ENCODE data around the gene RAB6B. TPM values are rescaled to one million over a fixed set of nuclear protein-coding genes. Genes with fewer than 3 reads are reported as not detected.

RAB6B gene
- total and polyA plus RNA-seq, 7 experiments from 2014 or later, result 0.14 to 1.2 (median 0.22) TPM; not detected in 3

DNA sequence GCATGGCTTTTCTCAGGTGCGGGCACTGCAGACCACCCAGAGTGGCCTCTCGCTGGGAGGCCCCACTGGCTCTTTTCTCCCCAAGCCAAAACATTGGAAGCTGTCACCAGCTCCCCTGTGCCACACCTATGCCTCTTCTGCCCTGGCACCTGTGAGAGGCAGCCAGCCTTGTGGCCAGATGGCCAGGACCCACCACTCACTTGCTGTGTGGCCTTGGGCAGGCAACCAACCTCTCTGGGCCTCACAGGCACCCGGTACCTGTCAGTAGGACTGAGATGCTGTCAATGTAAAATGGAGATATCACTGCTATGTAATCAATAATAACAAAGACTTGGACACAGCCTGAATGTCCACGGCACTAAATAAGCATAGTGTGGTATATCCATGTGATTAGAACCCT is 53.5 kb downstream of the RAB6B start:
- ChIA-PET CTCF (no interaction called here), POLR2A (no interaction called here)
- ATAC-seq (no peak), DNase-seq (no peak)
- Mint-ChIP-seq H3K27ac (no peak overlapping the region), H3K27me3 (peaks cover 0 to 5% (median under 1%) of the 10 kb centered on the region in 5 donors), H3K36me3 (no peaks in the 10 kb centered on the region), H3K4me1 (no peaks in the 10 kb centered on the region), H3K4me3 (no peak overlapping the region), H3K9me3 (no peaks in the 10 kb centered on the region)
- H3K9me3 ChIP-seq (ENCODE audit: control insufficient read depth in 2 of 3, low read length in 3 of 3), result no peaks in the 10 kb centered on the region
- no peaks in the 10 kb centered on the region for H3K36me3 ChIP-seq (ENCODE audit: control insufficient read depth in 2 of 3, insufficient read depth in 3 of 3, low read length in 3 of 3)
- no peak overlapping the region for H3K4me3 ChIP-seq (ENCODE audit: low read length)
- intact Hi-C loops (cut with micrococcal nuclease), result no loop called here
- no peaks in the 10 kb centered on the region for H3K4me1 ChIP-seq (ENCODE audit: control insufficient read depth in 2 of 2, insufficient read depth in 2 of 2, low read length in 2 of 2)
- H3K27ac ChIP-seq (ENCODE audit: low read depth, low read length), result no peak overlapping the region
- H3K27me3 ChIP-seq (ENCODE audit: control insufficient read depth in 2 of 2, insufficient read depth in 2 of 2, low read length in 2 of 2), result no peaks in the 10 kb centered on the region

DNA sequence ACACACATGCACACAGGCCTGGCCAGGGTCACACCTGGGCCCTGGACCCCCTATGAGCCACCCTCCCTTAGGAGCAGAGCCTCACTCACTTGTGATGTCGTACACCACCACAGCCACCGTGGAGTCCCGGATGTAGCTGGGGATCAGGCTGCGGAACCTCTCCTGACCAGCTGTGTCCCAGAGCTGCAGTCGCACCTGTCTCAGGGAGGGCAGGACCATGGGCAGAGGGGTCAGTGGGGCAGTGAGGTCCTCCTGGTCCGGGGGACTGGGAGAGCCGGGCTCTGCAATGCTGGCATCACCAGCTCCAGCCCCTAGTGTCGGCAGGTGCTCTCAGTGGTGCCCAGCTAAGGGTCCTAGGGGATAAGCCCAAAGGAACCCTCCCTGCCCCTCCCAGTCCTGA is 54.5 kb downstream of the RAB6B start:
- Histone ChIP-seq H3K4me1 (ENCODE audit: control insufficient read depth in 2 of 2, insufficient read depth in 2 of 2, low read length in 2 of 2) (no peaks in the 10 kb centered on the region), H3K36me3 (ENCODE audit: control insufficient read depth in 2 of 3, insufficient read depth in 3 of 3, low read length in 3 of 3) (no peaks in the 10 kb centered on the region), H3K4me3 (ENCODE audit: low read length) (no peak overlapping the region), H3K9me3 (ENCODE audit: control insufficient read depth in 2 of 3, low read length in 3 of 3) (no peaks in the 10 kb centered on the region), H3K27me3 (ENCODE audit: control insufficient read depth in 2 of 2, insufficient read depth in 2 of 2, low read length in 2 of 2) (no peaks in the 10 kb centered on the region), H3K27ac (ENCODE audit: low read depth, low read length) (no peak overlapping the region)
- ChIA-PET CTCF (no interaction called here), POLR2A (no interaction called here)
- peaks cover 0 to 5% (median 0%) of the 10 kb centered on the region in 5 donors for H3K27me3 Mint-ChIP-seq
- intact Hi-C loops (cut with micrococcal nuclease), result no loop called here
- H3K4me3 Mint-ChIP-seq, result no peak overlapping the region
- ATAC-seq (no peak), DNase-seq (no peak)
- H3K36me3 Mint-ChIP-seq, result no peaks in the 10 kb centered on the region
- H3K27ac Mint-ChIP-seq, result no peak overlapping the region
- H3K4me1 Mint-ChIP-seq, result no peaks in the 10 kb centered on the region
- H3K9me3 Mint-ChIP-seq, result no peaks in the 10 kb centered on the region

DNA sequence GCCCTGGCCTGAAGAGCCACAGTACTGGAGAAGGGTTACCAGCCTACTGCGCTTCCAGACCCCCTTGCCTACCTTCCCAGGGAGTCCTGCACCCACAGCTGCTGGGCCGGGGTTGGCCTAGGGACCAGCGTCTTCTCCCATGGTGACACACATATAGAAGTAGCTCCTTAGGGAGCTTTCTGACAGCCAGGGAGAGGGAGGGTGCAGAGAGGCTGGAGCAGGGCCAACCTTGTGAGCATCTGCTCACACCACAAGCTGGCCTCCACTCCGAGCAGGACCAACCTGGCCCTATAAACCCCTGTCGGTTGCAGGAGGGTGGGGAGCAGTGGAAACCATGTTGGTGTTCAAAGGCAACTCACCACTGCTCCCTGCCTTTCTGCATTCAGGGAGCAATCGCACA is 54.9 kb downstream of the RAB6B start:
- Mint-ChIP-seq H3K36me3 (no peaks in the 10 kb centered on the region), H3K27me3 (peaks cover 0 to 5% (median 0%) of the 10 kb centered on the region in 5 donors), H3K27ac (no peak overlapping the region), H3K4me3 (no peak overlapping the region), H3K9me3 (no peaks in the 10 kb centered on the region), H3K4me1 (no peaks in the 10 kb centered on the region)
- ATAC-seq (no peak), DNase-seq (no peak)
- Histone ChIP-seq H3K4me1 (ENCODE audit: control insufficient read depth in 2 of 2, insufficient read depth in 2 of 2, low read length in 2 of 2) (no peaks in the 10 kb centered on the region), H3K27me3 (ENCODE audit: control insufficient read depth in 2 of 2, insufficient read depth in 2 of 2, low read length in 2 of 2) (no peaks in the 10 kb centered on the region), H3K9me3 (ENCODE audit: control insufficient read depth in 2 of 3, low read length in 3 of 3) (no peaks in the 10 kb centered on the region), H3K27ac (ENCODE audit: low read depth, low read length) (no peak overlapping the region), H3K36me3 (ENCODE audit: control insufficient read depth in 2 of 3, insufficient read depth in 3 of 3, low read length in 3 of 3) (no peaks in the 10 kb centered on the region), H3K4me3 (ENCODE audit: low read length) (no peak overlapping the region)
- ChIA-PET CTCF (no interaction called here), POLR2A (no interaction called here)
- intact Hi-C loops (cut with micrococcal nuclease), result no loop called here

DNA sequence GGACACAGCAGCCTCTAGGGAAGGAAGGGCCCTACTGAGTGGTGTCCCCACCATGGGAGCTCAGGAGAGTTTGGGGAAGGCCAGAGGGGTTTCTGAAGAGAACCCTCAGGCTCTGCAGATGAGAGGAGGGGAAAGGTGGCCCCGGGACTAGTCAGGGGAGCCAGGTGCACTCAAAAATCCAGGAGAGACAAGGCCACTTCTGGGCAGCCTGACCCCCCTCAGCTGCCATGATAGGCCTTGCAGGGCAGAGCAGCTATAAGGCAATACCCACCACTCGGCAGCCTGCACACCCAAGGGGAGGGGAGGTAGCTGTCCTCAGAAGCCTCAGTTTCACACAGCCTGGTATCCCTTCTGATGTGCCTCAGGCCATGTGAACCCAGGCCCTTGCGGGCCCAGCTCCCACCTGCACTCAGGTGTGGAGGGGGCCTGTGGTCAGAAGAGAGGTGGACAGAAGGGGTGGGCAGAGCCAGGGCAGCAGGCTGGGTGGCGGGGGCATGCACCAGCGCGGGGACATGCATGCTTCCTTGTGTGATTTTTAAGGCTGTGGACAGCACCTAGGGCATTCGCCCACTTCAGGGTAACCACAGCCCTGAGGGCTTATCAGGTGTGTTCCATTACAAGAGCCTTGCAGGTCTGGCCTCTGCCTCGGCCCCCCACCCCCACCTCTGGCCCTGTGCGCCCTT is 55.5 kb downstream of the RAB6B start:
- no peaks in the 10 kb centered on the region for H3K36me3 ChIP-seq (ENCODE audit: control insufficient read depth in 2 of 3, insufficient read depth in 3 of 3, low read length in 3 of 3)
- ATAC-seq (no peak), DNase-seq (no peak)
- no peaks in the 10 kb centered on the region for H3K27me3 ChIP-seq (ENCODE audit: control insufficient read depth in 2 of 2, insufficient read depth in 2 of 2, low read length in 2 of 2)
- H3K4me3 ChIP-seq (ENCODE audit: low read length), result no peak overlapping the region
- Mint-ChIP-seq H3K27me3 (peaks cover 0 to 5% (median 0%) of the 10 kb centered on the region in 5 donors), H3K4me1 (no peaks in the 10 kb centered on the region), H3K27ac (no peak overlapping the region), H3K36me3 (no peaks in the 10 kb centered on the region), H3K9me3 (peaks cover 0 to under 1% (median 0%) of the 10 kb centered on the region in 11 donors), H3K4me3 (no peak overlapping the region)
- intact Hi-C loops (cut with micrococcal nuclease), result no loop called here
- ChIA-PET CTCF (no interaction called here), POLR2A (no interaction called here)
- H3K27ac ChIP-seq (ENCODE audit: low read depth, low read length), result no peak overlapping the region
- H3K9me3 ChIP-seq (ENCODE audit: control insufficient read depth in 2 of 3, low read length in 3 of 3), result no peaks in the 10 kb centered on the region
- H3K4me1 ChIP-seq (ENCODE audit: control insufficient read depth in 2 of 2, insufficient read depth in 2 of 2, low read length in 2 of 2), result no peaks in the 10 kb centered on the region

DNA sequence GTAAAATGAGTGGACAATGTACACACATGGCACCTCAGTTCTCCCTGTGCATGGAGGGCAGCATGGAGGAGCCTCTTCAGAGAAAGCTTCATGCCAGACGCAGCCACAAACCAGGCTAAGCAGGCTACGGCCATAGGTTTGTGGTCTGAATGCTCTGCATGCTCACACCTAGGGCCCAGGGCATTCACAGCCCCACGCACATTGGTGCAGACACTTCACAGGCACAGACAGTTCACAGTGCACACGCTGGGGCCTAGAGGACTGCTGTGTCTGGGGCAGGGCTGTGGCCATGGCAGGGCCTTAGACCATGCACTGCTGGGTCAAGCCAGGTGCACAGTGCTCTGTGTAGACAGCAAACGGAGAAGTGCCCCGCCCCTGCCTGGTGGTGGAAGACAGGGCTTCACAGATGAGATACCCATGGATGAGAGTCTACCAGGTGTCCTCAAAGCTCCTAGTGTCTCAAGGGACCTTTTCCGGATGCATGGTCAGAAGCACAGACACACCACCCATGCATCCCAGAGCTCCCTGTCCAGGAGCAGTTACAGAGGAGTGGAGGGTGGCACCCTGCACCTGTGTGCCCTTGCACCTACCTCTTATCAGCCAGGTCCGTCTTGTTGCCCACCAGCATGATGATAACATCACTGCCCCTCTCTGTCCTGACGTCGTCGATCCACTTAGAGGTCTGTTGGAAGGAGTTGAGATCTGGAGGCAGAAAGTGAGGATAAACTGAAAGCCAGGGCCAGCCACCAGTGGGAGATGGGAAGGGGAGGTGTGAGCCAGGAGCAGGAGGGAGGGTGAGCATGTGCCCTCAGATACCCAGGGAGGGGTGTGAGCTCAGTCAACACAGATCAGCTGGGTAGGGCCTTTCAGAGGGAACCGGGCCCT is 56.5 kb downstream of the RAB6B start:
- no peak overlapping the region for H3K4me3 ChIP-seq (ENCODE audit: low read length)
- Mint-ChIP-seq H3K9me3 (peaks cover 0 to 2% (median 0%) of the 10 kb centered on the region in 11 donors), H3K27ac (peak overlapping the region in 1 of 9 donors; percentile 55), H3K27me3 (peaks cover 0 to 3% (median 0%) of the 10 kb centered on the region in 5 donors), H3K4me1 (no peaks in the 10 kb centered on the region), H3K36me3 (no peaks in the 10 kb centered on the region), H3K4me3 (no peak overlapping the region)
- DNase-seq (peak in 1 of 9 donors; percentile 11), ATAC-seq (no peak)
- intact Hi-C loops (cut with micrococcal nuclease), result no loop called here
- no peaks in the 10 kb centered on the region for H3K36me3 ChIP-seq (ENCODE audit: control insufficient read depth in 2 of 3, insufficient read depth in 3 of 3, low read length in 3 of 3)
- no peaks in the 10 kb centered on the region for H3K9me3 ChIP-seq (ENCODE audit: control insufficient read depth in 2 of 3, low read length in 3 of 3)
- H3K27me3 ChIP-seq (ENCODE audit: control insufficient read depth in 2 of 2, insufficient read depth in 2 of 2, low read length in 2 of 2), result no peaks in the 10 kb centered on the region
- H3K4me1 ChIP-seq (ENCODE audit: control insufficient read depth in 2 of 2, insufficient read depth in 2 of 2, low read length in 2 of 2), result no peaks in the 10 kb centered on the region
- POLR2A ChIA-PET, result no interaction called here
- CTCF ChIA-PET, result no interaction called here
- no peak overlapping the region for H3K27ac ChIP-seq (ENCODE audit: low read depth, low read length)

DNA sequence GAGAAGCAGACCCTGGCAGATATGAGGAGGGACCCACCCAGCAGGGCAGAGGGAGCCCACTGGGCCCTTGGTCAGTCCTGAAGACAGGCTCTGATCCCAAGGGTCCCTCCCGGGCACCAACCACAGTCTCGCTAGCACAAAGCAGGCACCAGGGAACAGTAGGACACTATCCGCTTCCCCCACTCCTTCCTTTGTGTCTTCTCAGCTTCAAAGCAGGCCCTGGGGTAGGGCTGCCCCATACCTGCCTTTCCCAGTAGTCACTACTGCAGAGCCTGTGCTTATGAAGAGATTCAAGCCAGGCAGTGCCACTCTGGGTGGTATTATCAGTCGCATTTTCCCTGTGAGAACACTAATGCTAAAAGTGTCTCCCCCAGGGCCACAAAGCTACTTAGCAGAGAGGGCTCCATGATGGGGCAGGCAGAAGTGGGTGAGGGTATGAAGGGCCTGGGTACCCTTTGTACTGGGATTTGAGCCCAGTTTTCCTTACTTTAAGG is 57.3 kb downstream of the RAB6B start:
- DNase-seq, result peak in 1 of 9 donors; percentile 9
- intact Hi-C loops (cut with micrococcal nuclease), result no loop called here
- H3K4me3 ChIP-seq (ENCODE audit: low read length), result no peak overlapping the region
- no peak overlapping the region for H3K27ac ChIP-seq (ENCODE audit: low read depth, low read length)
- Mint-ChIP-seq H3K9me3 (peaks cover 0 to 2% (median 0%) of the 10 kb centered on the region in 11 donors), H3K27ac (no peak overlapping the region), H3K4me1 (no peaks in the 10 kb centered on the region), H3K27me3 (peaks cover 0 to 3% (median 0%) of the 10 kb centered on the region in 5 donors), H3K36me3 (no peaks in the 10 kb centered on the region), H3K4me3 (no peak overlapping the region)
- no peaks in the 10 kb centered on the region for H3K9me3 ChIP-seq (ENCODE audit: control insufficient read depth in 2 of 3, low read length in 3 of 3)
- CTCF ChIA-PET, result no interaction called here
- POLR2A ChIA-PET, result no interaction called here
- H3K36me3 ChIP-seq (ENCODE audit: control insufficient read depth in 2 of 3, insufficient read depth in 3 of 3, low read length in 3 of 3), result no peaks in the 10 kb centered on the region
- no peaks in the 10 kb centered on the region for H3K27me3 ChIP-seq (ENCODE audit: control insufficient read depth in 2 of 2, insufficient read depth in 2 of 2, low read length in 2 of 2)
- no peak for ATAC-seq
- no peaks in the 10 kb centered on the region for H3K4me1 ChIP-seq (ENCODE audit: control insufficient read depth in 2 of 2, insufficient read depth in 2 of 2, low read length in 2 of 2)
